Mesenchymal stem cell (in vitro differentiated cells and primary cell): ENCODE measurements around the gene RAB41. TPM values are rescaled to one million over a fixed set of nuclear protein-coding genes. Genes with fewer than 3 reads are reported as not detected.

Experiments used
- DNase-seq: peaks from one replicate; pipeline ENCODE4 v3.0.0-alpha.2; 2013
- H2AFZ ChIP-seq: one replicate; pipeline ENCODE4 v1.6.1; 2013; ENCODE audit warnings: low read depth, mild to moderate bottlenecking, control low read depth, inconsistent platforms, low read length, moderate library complexity
- H2AK5ac ChIP-seq: 2 replicates; pipeline ENCODE4 v1.6.1; 2013; ENCODE audit warnings: low read length, moderate library complexity, mild to moderate bottlenecking, inconsistent platforms; ENCODE audit not compliant: severe bottlenecking
- H2BK120ac ChIP-seq: one replicate; pipeline ENCODE4 v1.6.1; 2013; ENCODE audit warnings: low read depth, mild to moderate bottlenecking, inconsistent platforms, low read length, moderate library complexity
- H2BK12ac ChIP-seq, 2 experiments: one replicate each; pipeline ENCODE4 v1.6.1; 2013; ENCODE audit warnings: inconsistent platforms in 2 of 2, low read length in 2 of 2, mild to moderate bottlenecking in 2 of 2, moderate library complexity in 2 of 2, control low read depth in 1 of 2
- H2BK15ac ChIP-seq: one replicate; pipeline ENCODE4 v1.6.1; 2013; ENCODE audit warnings: mild to moderate bottlenecking, low read depth, inconsistent platforms; ENCODE audit not compliant: poor library complexity, severe bottlenecking
- H2BK5ac ChIP-seq: 2 replicates; pipeline ENCODE4 v1.6.1; 2013; ENCODE audit warnings: low read depth, mild to moderate bottlenecking, low read length, control low read depth, inconsistent platforms; ENCODE audit not compliant: poor library complexity, severe bottlenecking
- H3K14ac ChIP-seq, 2 experiments: one replicate each; pipeline ENCODE4 v1.6.1; 2013; ENCODE audit warnings: inconsistent platforms in 2 of 2, low read length in 2 of 2, control low read depth in 1 of 2, mild to moderate bottlenecking in 1 of 2, moderate library complexity in 1 of 2
- H3K18ac ChIP-seq, 2 experiments: one replicate each; pipeline ENCODE4 v1.6.1; 2013; ENCODE audit warnings: inconsistent platforms in 2 of 2, low read length in 2 of 2, control low read depth in 1 of 2, low read depth in 1 of 2, mild to moderate bottlenecking in 1 of 2
- H3K23ac ChIP-seq, 2 experiments: one replicate each; pipeline ENCODE4 v1.6.1; 2013; ENCODE audit warnings: inconsistent platforms in 2 of 2, low read length in 2 of 2, mild to moderate bottlenecking in 2 of 2, moderate library complexity in 2 of 2, control low read depth in 1 of 2
- H3K27ac ChIP-seq: 2 replicates; pipeline ENCODE4 v1.5.1; 2013; ENCODE audit warnings: mild to moderate bottlenecking, moderate library complexity, low read length, control low read depth, inconsistent platforms; ENCODE audit not compliant: poor library complexity, severe bottlenecking
- H3K27me3 ChIP-seq, 2 experiments: 2 replicates each; pipeline versions ENCODE4 v1.6.1 to v1.7.0; 2013; ENCODE audit warnings: low read length in 2 of 2, mild to moderate bottlenecking in 2 of 2, moderate library complexity in 2 of 2, control low read depth in 1 of 2, inconsistent platforms in 1 of 2; ENCODE audit not compliant: control insufficient read depth in 1 of 2, insufficient read depth in 1 of 2
- H3K36me3 ChIP-seq, 2 experiments: 2 replicates each; pipeline versions ENCODE4 v1.6.1 to v1.7.0; 2013; ENCODE audit warnings: low read length in 2 of 2, control low read depth in 1 of 2, inconsistent platforms in 1 of 2, low read depth in 1 of 2, mild to moderate bottlenecking in 1 of 2; ENCODE audit not compliant: insufficient read depth in 2 of 2, control insufficient read depth in 1 of 2
- H3K4ac ChIP-seq, 2 experiments: one replicate each; pipeline ENCODE4 v1.6.1; 2013; ENCODE audit warnings: inconsistent platforms in 2 of 2, low read length in 2 of 2, mild to moderate bottlenecking in 2 of 2, moderate library complexity in 2 of 2, control low read depth in 1 of 2, low read depth in 1 of 2
- H3K4me1 ChIP-seq: 2 replicates; pipeline ENCODE4 v1.6.1; 2013; ENCODE audit warnings: low read depth, low read length, control low read depth; ENCODE audit not compliant: control insufficient read depth, insufficient read depth
- H3K4me2 ChIP-seq: 2 replicates; pipeline ENCODE4 v1.6.1; 2013; ENCODE audit warnings: low read length, mild to moderate bottlenecking, inconsistent platforms; ENCODE audit not compliant: poor library complexity, severe bottlenecking
- H3K4me3 ChIP-seq, 2 experiments: 2 replicates each; pipeline versions ENCODE4 v1.5.1 to v1.7.0; 2013; ENCODE audit warnings: low read length in 2 of 2, mild to moderate bottlenecking in 2 of 2, control low read depth in 1 of 2, low read depth in 1 of 2; ENCODE audit not compliant: insufficient read depth in 1 of 2
- H3K79me1 ChIP-seq: replicated peaks from 2 replicates; pipeline ENCODE4 v1.6.1; 2013; ENCODE audit warnings: mild to moderate bottlenecking, control low read depth, low read length, inconsistent platforms; ENCODE audit not compliant: poor library complexity, severe bottlenecking
- H3K9ac ChIP-seq: 2 replicates; pipeline ENCODE4 v1.7.0; 2013; ENCODE audit warnings: mild to moderate bottlenecking, low read length, moderate library complexity
- H3K9me3 ChIP-seq: 2 replicates; pipeline ENCODE4 v1.7.0; 2013; ENCODE audit warnings: mild to moderate bottlenecking, low read length; ENCODE audit not compliant: control insufficient read depth
- H4K8ac ChIP-seq: one replicate; pipeline ENCODE4 v1.6.1; 2013; ENCODE audit warnings: inconsistent platforms, mild to moderate bottlenecking, low read length, moderate library complexity
- H4K91ac ChIP-seq: one replicate; pipeline ENCODE4 v1.6.1; 2013; ENCODE audit warnings: mild to moderate bottlenecking, low read length, inconsistent platforms
- WGBS: methylation state at CpG from one replicate; pipeline ENCODE4 v1.1.7; 2013; ENCODE audit warnings: mixed read lengths; 5-methylcytosine and 5-hydroxymethylcytosine counted together
- small RNA-seq: library from polyadenylated mRNA; stranded (forward); fragments of <200 nt; extraction: miRNeasy Mini kit (QIAGEN cat#:217004); gene quantifications from one replicate; pipeline ENCODE3, GENCODE V24; 2013; ENCODE audit warnings: low read depth

Gene RAB41

DNA sequence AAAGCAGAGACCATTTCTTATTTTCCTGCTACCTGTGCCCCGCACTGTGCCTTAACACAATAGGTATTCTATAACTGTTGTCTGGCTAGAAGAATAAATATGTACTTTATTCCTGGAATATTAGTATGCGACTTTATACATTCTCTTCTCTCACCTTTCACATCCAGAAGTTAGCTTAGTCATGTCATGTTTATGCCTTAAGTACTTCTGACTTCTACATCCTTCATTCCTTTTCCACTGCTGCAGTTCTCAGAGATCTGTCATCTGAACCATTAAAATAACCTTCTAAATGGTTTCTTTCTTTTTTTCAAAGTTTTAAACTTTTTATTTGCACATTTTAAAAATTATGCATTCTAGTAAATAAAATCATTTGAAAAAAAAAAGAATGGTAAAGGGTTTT lies 42.4 kb downstream of the RAB41 start:
- H3K4me2 ChIP-seq = no peak overlapping the region
- no peak overlapping the region for H2AK5ac ChIP-seq
- H3K4me1 ChIP-seq = no peaks in the 10 kb centered on the region
- DNase-seq = peak; percentile 11
- H2BK5ac ChIP-seq = no peak overlapping the region
- no peak overlapping the region for H3K27ac ChIP-seq
- no peak overlapping the region for H3K14ac ChIP-seq
- H2BK15ac ChIP-seq = no peak overlapping the region
- no peak overlapping the region for H2BK12ac ChIP-seq
- no peak overlapping the region for H3K4me3 ChIP-seq
- no peak overlapping the region for H2AFZ ChIP-seq
- H2BK120ac ChIP-seq = no peak overlapping the region
- 38% methylated on average over 1 of the region's 2 CpGs for WGBS
- H3K23ac ChIP-seq = no peak overlapping the region
- no peak overlapping the region for H4K8ac ChIP-seq
- no peaks in the 10 kb centered on the region for H3K36me3 ChIP-seq
- peaks cover 8% of the 10 kb centered on the region for H3K79me1 ChIP-seq
- H3K27me3 ChIP-seq = peaks cover 0 to 5% of the 10 kb centered on the region in 2 experiments
- no peak overlapping the region for H4K91ac ChIP-seq
- no peak overlapping the region for H3K18ac ChIP-seq
- H3K9me3 ChIP-seq = no peaks in the 10 kb centered on the region
- H3K9ac ChIP-seq = no peak overlapping the region
- H3K4ac ChIP-seq = no peak overlapping the region

- no peak overlapping the region for H3K4ac ChIP-seq
- no peak overlapping the region for H2BK120ac ChIP-seq
- no peak overlapping the region for H3K18ac ChIP-seq
- H3K27me3 ChIP-seq = peaks cover 0 to 11% of the 10 kb centered on the region in 2 experiments
- no peaks in the 10 kb centered on the region for H3K36me3 ChIP-seq
- no peak overlapping the region for H2BK15ac ChIP-seq
- H3K4me2 ChIP-seq = no peak overlapping the region
- no peak overlapping the region for H3K23ac ChIP-seq
- no peak overlapping the region for H2AK5ac ChIP-seq
- H3K4me1 ChIP-seq = no peaks in the 10 kb centered on the region
- no peaks in the 10 kb centered on the region for H3K9me3 ChIP-seq
- H3K4me3 ChIP-seq = no peak overlapping the region
- H3K9ac ChIP-seq = no peak overlapping the region
- no peak overlapping the region for H4K91ac ChIP-seq
- DNase-seq = no peak
- no peaks in the 10 kb centered on the region for H3K79me1 ChIP-seq
- H2BK12ac ChIP-seq = no peak overlapping the region
- no peak overlapping the region for H2AFZ ChIP-seq
- H3K14ac ChIP-seq = no peak overlapping the region
- H4K8ac ChIP-seq = no peak overlapping the region
- no peak overlapping the region for H2BK5ac ChIP-seq
- H3K27ac ChIP-seq = no peak overlapping the region
- no CpG with 5 or more reads among the region's 1 CpG for WGBS
Measured at GRCh38 chrX:70331161-70331560, 49.2 kb downstream of the RAB41 start.

GRCh38 chrX:70332600-70332999 lies 50.6 kb downstream of the RAB41 start:
- WGBS = no CpG with 5 or more reads among the region's 1 CpG
- H2BK5ac ChIP-seq = no peak overlapping the region
- H2BK12ac ChIP-seq = no peak overlapping the region
- H2AK5ac ChIP-seq = no peak overlapping the region
- no peak for DNase-seq
- H3K23ac ChIP-seq = no peak overlapping the region
- no peak overlapping the region for H3K9ac ChIP-seq
- H4K8ac ChIP-seq = no peak overlapping the region
- no peaks in the 10 kb centered on the region for H3K79me1 ChIP-seq
- H3K27ac ChIP-seq = no peak overlapping the region
- no peak overlapping the region for H3K18ac ChIP-seq
- no peak overlapping the region for H3K4me3 ChIP-seq
- H3K4me2 ChIP-seq = no peak overlapping the region
- H4K91ac ChIP-seq = no peak overlapping the region
- no peaks in the 10 kb centered on the region for H3K9me3 ChIP-seq
- H2AFZ ChIP-seq = no peak overlapping the region
- no peaks in the 10 kb centered on the region for H3K36me3 ChIP-seq
- H3K27me3 ChIP-seq = peaks cover 0 to 8% of the 10 kb centered on the region in 2 experiments
- H3K14ac ChIP-seq = no peak overlapping the region
- H3K4me1 ChIP-seq = no peaks in the 10 kb centered on the region
- no peak overlapping the region for H3K4ac ChIP-seq
- H2BK120ac ChIP-seq = no peak overlapping the region
- H2BK15ac ChIP-seq = no peak overlapping the region

Small RNAs within 50 kb of the gene (small RNA-seq; reads per million reads assigned to genes)
- gene RNA5SP507 = not detected
